ENCODE results near the gene CUBN. TPM values are rescaled to one million over a fixed set of nuclear protein-coding genes. Genes with fewer than 3 reads are reported as not detected.

Gene CUBN
- total and polyA plus RNA-seq, 9 of the 15 experiments (the other 6 are each of a cell fraction or from before 2014, with no cell fraction given): 0.04 to 0.33 (median 0.09) TPM

GRCh38 chr10:17023386-17024298 is 106.0 kb downstream of the CUBN start:
- CTCF ChIA-PET (ENCODE audit: low intra/inter-chr PET ratio): no interaction called here
- POLR2A ChIA-PET: interaction anchor here (1.0 kb wide), 1 partner anchor 13 kb away, joined by 3 read pairs; no protein-coding TSS in a partner anchor
- FAIRE-seq (peak; percentile 86), DNase-seq (ENCODE audit: extremely low read depth in 1 of 4, low spot score in 3 of 4) (peak; percentile 27 to 86 (median 49)), ATAC-seq (peak; percentile 94)
- no TSS peak for BruUV-seq (replicated peaks)
- H3K9me1 ChIP-seq (ENCODE audit: control insufficient read depth, insufficient read depth, low read length): no peaks in the 10 kb centered on the region
- no peaks in the 10 kb centered on the region for H3K27me3 ChIP-seq (ENCODE audit: control insufficient read depth in 2 of 2, insufficient read depth in 2 of 2, low read length in 2 of 2)
- no peaks in the 10 kb centered on the region for H3K9me3 ChIP-seq (replicated peaks; ENCODE audit: control insufficient read depth, insufficient read depth, low read depth, low read length)
- WGBS (ENCODE audit: insufficient coverage, low coverage, missing lambda C conversion rate): 11% methylated on average over 13 of the region's 13 CpGs
- no peaks in the 10 kb centered on the region for H3K36me3 ChIP-seq (ENCODE audit: control insufficient read depth, insufficient read depth, low read length)
- intact Hi-C loops (cut with micrococcal nuclease) (no loop called here), in situ Hi-C loops (cut with MboI) (no loop called here)
- H3K4me1 ChIP-seq (replicated peaks in 1 of 2; ENCODE audit: control insufficient read depth in 2 of 2, insufficient read depth in 2 of 2, low read length in 2 of 2): peaks cover 4 to 22% of the 10 kb centered on the region in 2 experiments; a peak in 3 of 5 replicates
- H4K20me1 ChIP-seq (replicated peaks; ENCODE audit: control insufficient read depth, insufficient read depth, low read length): no peaks in the 10 kb centered on the region
- H2AFZ ChIP-seq (ENCODE audit: low read depth, low read length): peak overlapping the region; percentile 26; the same call in 1 of the 2 replicates
- no peak overlapping the region for H3K4me3 ChIP-seq
- peak overlapping the region; percentile 35; the same call in 1 of the 3 replicates for H3K27ac ChIP-seq (ENCODE audit: extremely low read depth, low read depth, low read length)
- H3K4me2 ChIP-seq (ENCODE audit: insufficient read depth, low read length): no peak overlapping the region
- no peaks in the 10 kb centered on the region for H3K79me2 ChIP-seq (ENCODE audit: control insufficient read depth, insufficient read depth, low read length)
- H3K9ac ChIP-seq (ENCODE audit: insufficient read depth in 1 of 2, low read depth in 2 of 2, low read length in 2 of 2): no peak overlapping the region
- 0 out of 2 replicates have a peak, but pooled peaks have one; percentile 11 for TF ChIP-seq NCOR1 (IDR thresholded peaks at IDR 0.05)
- TF ChIP-seq ATF7 (IDR thresholded peaks at IDR 0.05): peak; percentile 81
- TF ChIP-seq, protein P1, sequence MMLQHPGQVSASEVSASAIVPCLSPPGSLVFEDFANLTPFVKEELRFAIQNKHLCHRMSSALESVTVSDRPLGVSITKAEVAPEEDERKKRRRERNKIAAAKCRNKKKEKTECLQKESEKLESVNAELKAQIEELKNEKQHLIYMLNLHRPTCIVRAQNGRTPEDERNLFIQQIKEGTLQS (IDR thresholded peaks at IDR 0.05): peak; percentile 82
- TF ChIP-seq, protein P1 (CRISPR knock-in tag; conservative IDR thresholded peaks at IDR 0.05): no peak
- no peak for TF ChIP-seq ZNF740 (CRISPR knock-in tag; IDR thresholded peaks at IDR 0.05)
- TF ChIP-seq ZNF740 (tag; IDR thresholded peaks at IDR 0.05): no peak
- peak in 1 of 2 experiments; percentile 47; a peak in 1 of 4 replicates for TF ChIP-seq HDAC1 (IDR thresholded peaks at IDR 0.05)
- TF ChIP-seq NBN (IDR thresholded peaks at IDR 0.05; ENCODE audit: low read depth): peak; percentile 33; the same call in 1 of the 2 replicates
- peak in 1 of 2 experiments; percentile 44 for TF ChIP-seq E2F6 (IDR thresholded peaks at IDR 0.05; ENCODE audit: borderline replicate concordance in 1 of 2, extremely low read depth in 1 of 2, insufficient read depth in 1 of 2, insufficient read length in 1 of 2, low read depth in 1 of 2, low read length in 1 of 2, poor library complexity in 1 of 2, severe bottlenecking in 1 of 2)
- TF ChIP-seq KDM1A (IDR thresholded peaks at IDR 0.05): peak; percentile 88 to 89
- peak in 1 of 2 experiments; percentile 84; a peak in 2 of 4 replicates for TF ChIP-seq MLLT1 (IDR thresholded peaks at IDR 0.05)
- TF ChIP-seq NRF1 (conservative IDR thresholded peaks at IDR 0.05 in 1 of 2, IDR thresholded peaks at IDR 0.05 in 1 of 2): peak in 1 of 2 experiments; percentile 23; a peak in 1 of 4 replicates
- peak; percentile 79 for TF ChIP-seq DPF2 (IDR thresholded peaks at IDR 0.05)
- no peak for TF ChIP-seq ZNF146 (CRISPR knock-in tag; IDR thresholded peaks at IDR 0.05; ENCODE audit: unreplicated experiment)
- no peak for TF ChIP-seq MCM2 (IDR thresholded peaks at IDR 0.05; ENCODE audit: low read depth)
- peak; percentile 72 for TF ChIP-seq RFX1 (IDR thresholded peaks at IDR 0.05)
- peak; percentile 18 for TF ChIP-seq HDAC3 (IDR thresholded peaks at IDR 0.05; ENCODE audit: borderline replicate concordance, partially characterized antibody)

Data from K562 (cell line).